GM18909 (cell line): ENCODE results near the gene METTL1.

ENCODE experiments used
- ATAC-seq: cut with Tn5 transposase; IDR thresholded peaks from one replicate; pipeline ENCODE4 v1.9.1; 2021; ENCODE audit warnings: mild to moderate bottlenecking; ENCODE audit not compliant: unreplicated experiment, poor library complexity

The METTL1 gene

DNA sequence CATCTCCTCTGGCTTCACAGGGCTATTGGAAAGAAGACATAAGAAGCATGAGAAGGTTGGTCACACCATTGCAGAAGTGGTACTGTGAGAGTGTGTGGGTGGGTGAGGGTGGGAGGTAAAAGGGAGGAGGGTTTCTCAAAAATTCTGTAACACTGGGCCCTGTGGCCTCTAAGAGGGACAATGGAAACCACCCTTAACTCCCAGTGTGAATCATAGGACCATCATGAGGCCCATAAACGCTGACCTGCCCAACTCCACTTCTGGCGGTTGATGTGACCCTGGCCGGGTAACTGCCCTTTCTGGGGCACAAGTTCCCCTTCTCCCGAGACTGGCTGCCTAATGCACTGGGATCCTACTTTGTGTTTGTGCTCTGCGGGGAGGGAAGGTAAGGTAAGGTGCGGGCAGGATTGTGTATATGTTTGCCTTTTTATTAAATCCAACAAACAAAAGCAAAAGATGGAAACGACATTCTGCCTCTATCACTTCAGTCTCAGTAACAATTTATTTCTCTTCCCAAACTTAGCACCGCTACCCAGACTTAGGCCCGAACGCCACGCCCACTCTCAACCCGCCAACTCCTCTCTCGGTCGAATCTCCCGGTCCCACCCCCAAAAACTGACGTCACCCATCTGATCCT lies 551 bp downstream of the METTL1 start:
- peak; percentile 77 for ATAC-seq

DNA sequence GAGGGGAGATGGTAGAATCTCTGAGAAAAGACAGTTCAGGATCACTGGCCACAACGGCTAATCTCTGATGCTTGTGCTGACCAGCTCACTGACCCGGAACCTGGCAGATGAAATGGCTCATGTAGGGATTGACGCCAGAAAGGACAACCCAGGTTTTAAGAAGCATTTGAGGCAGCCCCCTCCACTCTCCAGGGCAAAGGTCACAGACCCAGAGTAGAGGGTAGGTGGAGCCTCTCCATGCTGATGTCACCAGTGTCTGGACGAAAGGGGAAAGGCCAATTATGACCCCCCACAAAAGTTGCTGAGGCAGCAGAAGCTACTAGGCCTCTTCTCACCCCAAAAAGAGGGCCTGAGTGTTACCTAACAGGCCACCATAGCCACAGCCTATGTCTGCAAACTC lies 1.2 kb downstream of the METTL1 start:
- no peak for ATAC-seq

DNA sequence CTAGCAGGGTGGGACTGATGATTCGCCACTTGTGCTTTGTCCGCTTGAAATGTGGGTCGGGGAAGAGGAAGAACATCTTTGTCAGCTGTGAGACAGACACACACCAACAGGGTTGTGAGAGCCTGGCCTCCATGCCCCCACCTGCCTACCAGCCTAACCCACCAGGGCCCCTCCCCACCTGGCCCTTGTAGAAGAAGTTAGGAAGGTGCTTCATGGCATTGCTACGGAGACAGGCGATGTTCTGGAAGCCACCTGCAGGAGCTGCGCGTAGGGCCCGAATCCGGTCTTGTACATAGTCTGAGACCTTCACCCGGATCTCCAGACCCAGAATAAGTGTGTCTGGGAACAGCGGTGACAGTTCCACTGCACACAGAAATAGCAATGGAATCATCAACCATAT lies 2.3 kb downstream of the METTL1 start:
- ATAC-seq = no peak

DNA sequence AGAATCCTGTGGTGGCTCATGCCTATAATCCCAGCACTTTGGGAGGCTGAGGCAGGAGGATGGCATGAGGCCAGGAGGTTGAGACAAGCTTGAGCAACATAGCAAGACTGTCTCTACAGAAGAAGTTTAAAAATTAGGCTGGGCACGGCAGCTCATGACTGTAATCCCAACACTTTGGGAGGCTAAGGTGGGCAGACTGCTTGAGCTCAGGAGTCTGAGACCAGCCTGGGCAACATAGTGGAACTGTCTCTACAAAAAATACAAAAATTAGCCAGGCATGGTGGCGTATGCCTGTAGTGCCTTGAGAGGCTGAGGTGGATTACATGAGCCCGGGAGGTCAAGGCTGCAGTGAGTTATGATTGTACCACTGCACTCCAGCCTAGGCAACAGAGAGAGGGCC lies 4.0 kb downstream of the METTL1 start:
- no peak for ATAC-seq

DNA sequence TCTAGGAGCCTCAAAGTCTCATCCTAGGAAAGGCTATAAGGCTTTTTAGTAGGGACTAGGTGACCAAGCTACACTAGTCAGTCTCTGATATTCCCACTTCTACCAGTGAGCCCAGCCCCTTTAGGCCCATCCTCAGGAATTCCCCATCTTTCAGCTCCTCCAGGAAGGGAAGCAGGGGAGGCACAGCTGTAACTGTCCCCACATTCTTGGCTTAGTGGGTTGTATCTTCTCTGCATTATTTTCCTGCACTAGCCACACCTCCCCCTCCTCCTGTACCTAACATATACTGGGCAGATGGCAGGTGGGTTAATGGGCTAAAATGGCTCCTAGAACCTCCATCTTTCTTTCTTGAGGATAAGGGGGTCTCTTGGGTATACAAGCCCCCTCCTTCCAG lies 4.6 kb downstream of the METTL1 start:
- no peak for ATAC-seq

DNA sequence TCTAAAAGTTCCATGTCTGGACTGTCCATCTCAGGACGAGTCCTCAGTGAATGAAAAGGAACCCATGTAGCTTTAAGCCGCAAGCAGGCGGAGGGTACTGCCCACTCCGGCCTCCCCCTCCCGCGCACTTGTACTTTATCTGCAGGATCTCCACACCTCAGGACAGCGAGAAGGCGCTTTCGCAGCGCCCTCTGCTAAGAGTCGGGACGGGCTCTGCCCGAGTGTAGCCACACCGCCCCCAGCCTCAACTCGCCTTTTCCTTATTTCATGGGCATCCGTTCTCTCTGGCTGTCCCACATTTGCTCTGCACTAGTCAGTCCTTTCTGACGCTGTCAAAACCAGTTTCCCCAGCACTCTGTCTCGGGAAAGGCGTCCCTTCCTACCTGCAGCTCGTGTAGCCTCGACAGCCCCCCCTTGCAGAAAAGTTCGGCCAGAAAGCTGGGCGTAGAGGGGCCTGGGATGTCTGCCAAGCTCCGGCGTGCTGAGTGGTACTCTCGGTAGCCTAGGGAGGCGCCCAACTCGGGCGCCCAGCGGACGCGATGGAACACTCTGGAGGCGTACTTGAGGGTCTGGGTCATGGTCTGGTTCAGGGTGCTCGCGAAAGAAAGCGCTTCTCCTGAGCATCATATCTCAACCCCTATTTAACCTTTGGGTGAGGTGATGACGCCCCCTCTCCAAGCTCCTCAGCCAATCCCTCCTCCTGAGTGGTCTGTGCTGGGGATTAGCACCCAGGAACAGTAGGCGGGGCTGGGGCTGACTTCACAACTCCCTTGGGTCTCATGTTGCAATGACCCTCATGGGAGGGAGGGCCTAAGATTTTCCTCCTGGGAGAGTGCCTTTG lies 5.2 kb downstream of the METTL1 start, which contains the start of gene CYP27B1:
CYP27B1 (minus strand) TSS at position 615 of the 841 bp plus-strand sequence; CDS start at position 578, 37 bp downstream.
- ATAC-seq = no peak

DNA sequence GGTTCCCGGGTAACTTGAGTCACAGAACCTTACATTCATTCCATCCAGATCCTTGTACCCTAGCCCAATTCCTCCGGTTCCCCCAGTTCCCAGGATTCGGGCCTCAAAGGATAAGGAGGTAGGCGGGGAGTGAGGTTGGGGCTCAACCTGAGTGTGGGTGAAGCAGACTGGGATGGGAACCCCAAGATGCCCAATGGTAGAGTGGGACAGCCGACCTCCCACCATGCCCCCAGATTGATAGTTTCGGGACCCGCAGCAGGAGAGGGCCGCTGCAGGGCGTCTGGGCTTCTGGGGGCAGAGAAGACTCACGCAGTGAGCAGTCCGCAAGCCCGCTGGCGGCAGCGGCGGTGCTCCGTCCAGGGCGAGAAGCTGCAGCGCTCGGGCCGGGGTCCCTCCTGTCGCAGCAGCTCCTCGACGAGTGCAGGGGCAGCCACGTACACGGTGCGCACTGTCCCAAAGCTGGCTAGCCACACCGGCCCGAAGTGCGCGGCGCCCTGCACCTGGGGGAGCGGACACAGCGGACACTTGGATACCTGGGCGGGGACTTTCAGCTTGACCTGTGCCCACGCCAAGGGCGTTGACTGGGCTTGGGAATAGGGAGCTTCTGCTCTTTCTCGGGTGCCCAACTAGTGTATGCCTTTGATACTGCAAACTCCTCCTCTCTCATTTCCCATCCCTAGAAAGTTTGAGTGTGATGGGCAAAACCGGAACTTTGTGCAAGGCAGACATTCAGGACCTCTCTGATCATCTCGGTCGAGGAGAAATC lies 6.0 kb downstream of the METTL1 start:
- ATAC-seq = peak; percentile 21

DNA sequence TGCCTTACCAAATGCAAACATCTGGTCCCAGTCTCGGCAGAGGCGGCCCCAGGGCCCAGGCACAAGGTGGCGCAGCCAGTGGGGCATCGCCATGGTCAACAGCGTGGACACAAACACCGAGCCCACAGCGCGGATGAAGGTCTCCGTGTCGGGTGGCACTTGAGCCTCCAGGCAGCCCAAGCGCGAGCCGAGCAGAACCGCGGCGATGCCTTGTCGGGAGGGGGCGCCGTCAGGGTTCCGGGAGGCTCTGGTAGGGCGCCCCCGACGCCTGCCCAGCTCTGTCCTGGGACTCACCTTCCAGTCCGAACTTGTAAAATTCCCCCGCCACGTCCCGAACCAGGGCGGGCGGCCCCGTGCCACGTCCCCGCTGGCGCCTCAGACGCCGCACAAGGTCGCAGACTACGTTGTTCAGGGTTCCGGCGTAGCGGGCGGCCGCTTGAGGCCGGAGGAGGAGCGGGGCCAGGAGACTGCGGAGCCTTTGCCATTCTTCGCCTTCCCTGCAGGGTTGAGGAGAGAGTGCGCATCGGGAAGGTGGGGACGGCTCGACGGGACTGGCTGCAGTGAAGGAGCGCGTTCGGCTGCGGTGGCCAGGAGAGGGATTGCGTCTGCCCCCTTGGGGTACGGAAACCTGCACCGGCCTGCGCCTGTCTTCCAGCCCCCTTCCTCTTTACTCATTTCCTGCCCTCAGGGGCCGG lies 6.8 kb downstream of the METTL1 start:
- peak; percentile 61 for ATAC-seq

DNA sequence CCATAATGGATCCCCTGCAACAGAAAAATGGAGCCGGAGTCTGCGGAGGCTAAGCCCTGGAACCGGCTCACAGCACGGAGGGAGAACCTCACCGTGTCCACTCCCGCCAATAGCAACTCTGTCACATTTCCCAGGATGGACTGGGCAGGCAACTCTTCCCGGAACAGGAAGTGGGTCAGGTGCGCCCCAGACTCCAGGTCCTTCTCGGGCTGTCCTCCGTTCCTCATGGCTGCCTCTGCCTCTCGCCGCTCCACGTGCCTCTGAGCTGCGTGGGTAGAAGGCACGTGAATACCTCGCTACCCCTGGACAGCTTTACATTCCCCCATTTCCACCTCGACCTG lies 7.3 kb downstream of the METTL1 start:
- ATAC-seq = no peak

DNA sequence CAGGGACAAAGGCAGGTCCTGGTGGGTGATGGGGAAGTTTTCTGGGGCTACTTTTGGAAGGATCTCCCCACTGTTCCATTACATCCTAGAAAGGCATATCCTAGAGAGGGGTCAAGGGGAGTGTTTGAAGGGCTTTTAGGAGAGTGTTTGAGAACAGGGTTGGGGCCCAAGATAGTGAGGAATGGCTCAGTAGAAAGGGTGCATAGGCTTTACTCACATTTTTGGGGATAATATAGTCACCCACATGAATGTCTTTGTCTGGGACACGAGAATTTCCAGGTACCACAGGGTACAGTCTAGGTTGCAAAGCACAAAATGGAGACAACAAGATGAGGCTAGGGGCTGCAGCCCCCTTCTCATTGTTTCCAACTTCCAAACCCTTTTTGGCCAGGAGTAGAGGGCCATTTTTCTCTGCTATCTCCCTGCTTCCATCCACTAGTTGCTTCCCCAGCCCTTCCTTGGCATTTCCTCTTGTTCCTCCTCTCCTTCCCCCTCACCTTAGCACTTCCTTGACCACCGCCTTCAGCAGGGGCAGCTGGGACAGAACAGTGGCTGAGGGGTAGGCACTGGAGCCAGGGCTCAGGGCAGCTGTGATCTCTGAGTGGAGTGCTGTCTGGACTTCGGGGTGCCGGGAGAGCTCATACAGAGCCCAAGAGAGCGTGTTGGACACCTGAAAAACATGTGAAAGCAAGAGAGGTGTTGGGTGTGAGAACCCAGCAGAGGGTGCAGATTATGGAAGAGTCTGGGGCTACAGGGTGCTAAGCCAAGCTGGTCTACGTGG lies 7.8 kb downstream of the METTL1 start:
- ATAC-seq = no peak

DNA sequence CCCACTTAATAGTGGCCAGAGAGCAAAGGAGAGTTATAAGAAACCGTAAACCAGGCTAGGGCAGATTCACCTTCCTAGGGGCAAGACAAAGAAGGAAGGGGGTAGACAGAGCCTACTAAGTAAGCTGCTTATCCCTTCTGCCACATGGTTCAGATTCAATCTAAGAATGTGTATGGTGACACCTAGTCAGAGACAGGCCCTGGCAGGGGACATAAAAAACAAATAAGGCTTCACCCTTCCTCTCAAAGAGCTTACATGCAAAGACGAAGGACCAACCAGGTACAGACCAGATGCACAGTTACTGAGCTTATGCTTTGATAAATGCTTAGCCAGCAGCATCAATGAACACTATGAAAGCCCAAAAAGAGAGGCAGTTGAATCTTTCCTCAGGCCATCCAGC lies 9.4 kb downstream of the METTL1 start:
- ATAC-seq = no peak

DNA sequence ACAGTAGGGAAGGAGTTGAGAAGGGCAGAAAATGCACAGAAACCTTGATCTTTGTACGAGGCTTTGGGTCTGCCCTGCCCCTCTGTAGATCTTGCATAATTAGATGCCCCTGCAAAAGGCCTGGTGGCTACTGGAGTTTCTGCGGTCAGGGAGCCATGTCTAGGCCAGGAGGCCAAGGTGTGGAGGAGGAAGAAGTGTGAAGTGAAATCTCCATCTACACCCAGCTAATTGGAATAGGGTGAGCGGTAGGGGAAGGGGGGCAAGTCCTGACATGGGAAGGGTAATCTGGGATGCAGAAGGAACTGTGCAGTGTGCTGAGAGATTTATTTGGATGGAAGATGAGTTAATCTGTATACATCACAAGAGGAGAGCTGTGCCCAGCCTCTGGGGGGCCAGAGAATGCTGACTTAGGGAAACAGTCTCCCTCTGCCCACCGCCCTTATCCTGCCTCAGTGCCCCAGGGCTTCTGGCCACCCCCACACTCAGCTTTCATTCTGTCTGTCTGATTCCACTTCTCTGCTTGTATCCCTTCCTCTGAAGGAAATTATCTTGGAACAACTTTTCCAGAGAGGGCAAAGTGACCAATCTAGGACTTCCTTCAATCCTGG lies 10.4 kb downstream of the METTL1 start:
- no peak for ATAC-seq

DNA sequence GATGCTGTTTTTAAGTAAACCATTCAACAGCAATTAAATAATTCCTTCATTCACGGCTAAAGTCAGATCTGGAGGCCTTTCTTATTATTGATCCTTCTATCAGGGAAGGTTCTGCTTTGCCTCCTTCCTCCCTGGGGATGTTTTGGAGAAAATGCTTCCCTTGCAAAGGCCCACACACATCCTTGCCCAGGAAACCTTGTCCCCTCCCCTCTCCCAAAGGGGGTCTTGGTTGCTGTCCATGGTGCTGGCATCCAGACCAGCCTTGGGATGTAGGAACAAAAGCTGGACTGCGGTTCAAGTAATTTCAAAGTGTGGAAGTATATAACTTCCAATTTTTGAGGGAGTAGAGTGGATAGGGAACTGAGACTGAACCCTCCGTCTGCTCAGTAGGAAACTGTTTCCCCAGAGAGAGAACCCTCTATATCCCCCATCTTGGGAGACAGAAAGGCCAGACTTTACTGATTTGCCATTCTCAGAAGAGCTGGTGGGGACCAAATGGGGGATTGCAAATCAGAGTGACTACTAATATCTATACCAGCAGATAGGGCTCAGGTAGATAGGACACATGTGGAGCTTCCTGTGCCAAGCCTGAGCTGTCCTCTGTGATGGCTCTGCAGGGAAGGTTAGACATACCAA lies 11.4 kb downstream of the METTL1 start:
- no peak for ATAC-seq

DNA sequence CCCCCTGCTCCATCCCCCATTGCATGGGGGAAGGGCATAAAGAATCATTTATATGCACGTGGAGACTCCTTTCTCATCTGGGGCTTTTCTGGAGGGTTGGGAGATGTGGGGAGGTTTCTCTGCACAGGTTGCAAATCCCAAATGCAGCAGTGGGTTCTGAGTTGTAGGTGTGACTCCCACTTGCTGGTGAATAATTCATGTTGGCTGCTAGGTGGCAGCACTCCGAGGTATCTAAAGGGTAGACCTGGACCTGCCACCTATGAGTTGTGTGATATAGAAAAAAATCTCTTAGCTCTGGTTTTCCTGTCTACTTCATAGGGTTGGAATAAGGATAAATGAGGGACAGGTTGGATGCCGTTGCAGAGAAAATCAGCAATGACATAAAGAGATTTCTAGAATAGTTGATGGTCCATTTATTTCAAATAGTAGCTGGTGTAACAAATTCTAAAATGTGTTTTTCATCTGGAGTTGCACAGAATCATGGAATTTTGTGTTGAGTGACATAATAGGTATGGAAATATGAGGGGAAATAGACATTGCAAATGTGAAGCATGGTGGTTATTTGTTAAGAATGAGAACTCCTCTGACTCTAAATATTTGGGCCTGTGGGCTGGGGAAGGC lies 12.4 kb downstream of the METTL1 start:
- no peak for ATAC-seq

DNA sequence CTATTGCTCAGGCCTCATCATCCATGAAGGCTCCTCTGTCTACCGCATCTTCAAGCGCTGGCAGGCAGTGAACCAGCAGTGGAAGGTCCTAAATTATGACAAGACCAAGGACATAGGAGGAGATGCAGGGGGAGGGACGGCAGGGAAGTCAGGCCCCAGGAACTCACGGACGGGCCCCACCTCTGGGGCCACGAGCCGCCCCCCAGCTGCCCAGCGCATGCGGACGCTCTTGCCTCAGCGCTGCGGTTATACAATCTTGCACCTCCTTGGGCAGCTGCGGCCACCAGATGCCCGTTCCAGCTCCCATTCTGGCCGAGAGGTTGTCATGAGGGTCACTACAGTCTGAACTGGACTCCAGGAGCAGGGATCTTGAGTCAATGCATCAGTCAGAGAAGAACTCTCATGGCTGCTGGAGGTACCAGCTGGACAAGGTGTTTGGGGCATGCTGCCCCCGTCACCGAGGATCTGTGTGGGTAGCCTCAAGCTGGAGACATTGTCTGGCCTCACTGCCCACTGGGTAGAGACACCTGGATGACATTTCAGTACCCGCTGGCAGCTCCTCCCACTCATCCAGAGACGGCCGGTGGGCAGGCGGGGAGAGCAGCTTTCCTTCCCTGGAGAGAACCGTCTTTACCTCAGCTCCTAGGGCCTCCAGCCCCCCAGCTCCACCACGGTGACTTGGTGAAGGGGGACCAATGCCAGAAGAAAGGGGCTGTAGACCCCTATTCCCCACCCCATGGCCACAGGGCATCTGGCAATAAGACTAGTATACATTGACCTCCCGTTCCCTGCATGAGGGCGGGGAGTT lies 13.1 kb downstream of the METTL1 start:
- no peak for ATAC-seq

DNA sequence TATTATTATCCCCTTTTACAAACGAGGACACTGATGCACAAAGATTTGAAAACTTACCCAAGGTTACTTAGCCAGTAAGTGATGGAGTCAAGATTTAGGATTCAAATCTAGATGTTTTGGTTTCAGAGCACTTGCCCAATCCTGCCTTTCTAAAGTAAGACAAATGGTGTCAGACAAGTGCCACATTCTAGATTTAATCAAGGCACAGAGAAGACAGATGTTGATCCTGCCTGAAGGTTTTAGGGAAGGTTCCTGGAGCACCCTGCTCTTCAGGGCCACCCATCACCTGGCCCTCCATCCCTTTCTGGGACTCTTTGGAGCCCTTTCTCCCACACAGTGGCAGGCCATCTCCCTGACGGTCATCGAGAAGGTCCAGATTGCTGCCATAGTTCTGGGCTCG lies 14.1 kb downstream of the METTL1 start:
- no peak for ATAC-seq

DNA sequence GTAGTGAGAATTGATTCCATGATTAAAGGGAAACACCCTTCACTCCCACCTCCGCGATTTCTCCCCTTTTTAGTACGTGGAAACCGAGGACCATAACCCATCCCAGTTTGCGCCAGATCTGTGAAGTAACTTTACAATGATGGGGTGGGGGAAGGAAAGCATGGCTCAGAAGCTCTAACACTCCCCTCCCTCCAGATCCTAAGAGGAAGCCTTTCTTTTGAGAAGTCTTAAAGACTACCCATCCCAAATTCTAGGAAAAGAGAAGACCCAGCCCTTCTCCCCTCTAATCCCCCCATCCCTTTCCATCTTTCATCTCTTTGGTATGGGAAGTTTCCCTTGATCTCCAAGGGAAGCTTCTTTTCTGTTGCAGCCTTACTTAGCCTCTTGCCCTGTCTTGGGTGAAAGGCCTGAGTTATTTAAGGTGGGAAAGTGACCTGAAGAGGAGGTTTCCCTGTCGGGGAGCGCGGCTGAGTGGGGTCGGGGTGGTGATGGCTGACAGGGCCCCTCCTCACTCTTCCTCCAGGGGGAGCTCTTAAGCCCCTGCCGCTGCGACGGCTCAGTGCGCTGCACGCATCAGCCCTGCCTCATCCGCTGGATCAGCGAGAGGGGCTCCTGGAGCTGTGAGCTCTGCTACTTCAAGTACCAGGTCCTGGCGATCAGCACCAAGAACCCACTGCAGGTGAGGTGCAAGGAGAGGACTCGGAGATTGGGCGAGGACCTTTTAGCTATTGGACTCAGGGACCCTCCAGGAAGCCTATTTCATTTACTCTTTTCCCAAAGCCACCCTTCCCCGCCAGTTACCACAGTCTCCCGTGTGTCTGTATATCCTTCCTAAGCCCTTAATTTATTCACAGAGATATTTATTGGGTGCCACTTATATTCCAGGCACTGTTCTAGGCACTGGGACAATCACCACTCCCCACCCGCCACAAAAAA lies 15.2 kb downstream of the METTL1 start:
- ATAC-seq = peak; percentile 25
